Testis (tissue), 3 donors: ENCODE results near the gene CTU2. TPM values are rescaled to one million over a fixed set of nuclear protein-coding genes. Genes with fewer than 3 reads are reported as not detected.

Source experiments
- DNase-seq: peaks from one replicate; pipeline ENCODE4 v3.0.0-alpha.2; 2019
- H3K27ac ChIP-seq, 2 donors: fragments of 200-600 bp; sonication (generic); one replicate each; pipeline ENCODE4 v1.5.1; 2019
- H3K27me3 ChIP-seq: fragments of 200-600 bp; sonication (generic); one replicate; pipeline ENCODE4 v1.5.1; 2019
- H3K36me3 ChIP-seq: fragments of 200-600 bp; sonication (generic); one replicate; pipeline ENCODE4 v1.5.1; 2017; ENCODE audit warnings: low read depth; ENCODE audit errors: missing control alignments
- H3K4me1 ChIP-seq: fragments of 200-600 bp; sonication (generic); one replicate; pipeline ENCODE4 v1.5.1; 2019
- H3K4me3 ChIP-seq, 2 donors: fragments of 200-600 bp; sonication (generic); one replicate each; pipeline ENCODE4 v1.5.1; 2017 to 2019
- H3K9me3 ChIP-seq: fragments of 200-600 bp; sonication (generic); one replicate; pipeline ENCODE4 v1.5.1; 2017
- CTCF ChIP-seq, 3 experiments: fragments of 450-650 bp in 2 of 3; fragments of 200-600 bp in 1 of 3; sonication (generic) in 1 of 3; IDR thresholded peaks; one replicate each; pipeline ENCODE4 v1.5.1; 2016 to 2019; ENCODE audit warnings: antibody characterized with exemption in 3 of 3, mild to moderate bottlenecking in 2 of 3, moderate library complexity in 1 of 3
- POLR2A ChIP-seq: fragments of 450-650 bp; IDR thresholded peaks from one replicate; pipeline ENCODE4 v1.6.1; 2017; ENCODE audit warnings: antibody characterized with exemption, mild to moderate bottlenecking, moderate library complexity
- WGBS, 2 donors: methylation state at CpG; one replicate each; pipeline ENCODE4 v1.1.5; 2018; 5-methylcytosine and 5-hydroxymethylcytosine counted together
- intact Hi-C: fragments of 100-400 bp; cut with DNase I; formaldehyde crosslinking; loops from one replicate; pipeline ENCODE4 v1.15.1; 2023; ENCODE audit warnings: low total_unique reads
- polyA plus RNA-seq: library from polyadenylated mRNA; stranded (reverse); fragments of 350-450 nt; fragmentation: Illumina TruSeq; extraction: RNeasy Lipid Tissue Mini Kit (QIAGEN cat#74804); gene quantifications from one replicate; pipeline ENCODE4 v1.2.3, GENCODE V29; 2014; ENCODE audit warnings: low read depth, low replicate concordance; ENCODE audit not compliant: insufficient read depth
- total RNA-seq, 2 donors: library from RNA; depleted of rRNA; stranded (reverse); fragments of >200 nt; gene quantifications; one replicate each; pipeline ENCODE4 v1.2.3, GENCODE V29; 2016

CTU2 gene
- total and polyA plus RNA-seq, 3 donors from 2014 or later, result 19.8 to 25.4 (median 24.8) TPM

- Histone ChIP-seq H3K9me3 (no peaks in the 10 kb centered on the region), H3K4me3 (no peak overlapping the region), H3K36me3 (no peaks in the 10 kb centered on the region), H3K27me3 (no peaks in the 10 kb centered on the region), H3K27ac (no peak overlapping the region), H3K4me1 (peaks cover 3% of the 10 kb centered on the region)
- no peak for DNase-seq
- intact Hi-C loops, result no loop called here
- 85 to 89% methylated on average over 18 to 47 of the region's 47 CpGs for WGBS, 2 donors
- TF ChIP-seq POLR2A (no peak), CTCF (IDR thresholded peaks at IDR 0.05) (no peak)
Measured at GRCh38 chr16:88697116-88697830, 9.0 kb upstream of the CTU2 start.

- WGBS, 2 donors, result 88 to 89% methylated on average over 35 to 37 of the region's 37 CpGs
- no peak for TF ChIP-seq CTCF (IDR thresholded peaks at IDR 0.05)
- no peak for TF ChIP-seq POLR2A
- intact Hi-C loops, result no loop called here
- H3K4me3 ChIP-seq, result no peak overlapping the region
- DNase-seq, result no peak
- peaks cover 3% of the 10 kb centered on the region for H3K4me1 ChIP-seq
- H3K9me3 ChIP-seq, result no peaks in the 10 kb centered on the region
- H3K36me3 ChIP-seq, result no peaks in the 10 kb centered on the region
- H3K27ac ChIP-seq, result no peak overlapping the region
- no peaks in the 10 kb centered on the region for H3K27me3 ChIP-seq
Measured at GRCh38 chr16:88697831-88698615, 8.3 kb upstream of the CTU2 start.

GRCh38 chr16:88698646-88699045 lies 7.7 kb upstream of the CTU2 start:
- WGBS, 2 donors, result 89 to 97% methylated on average over 7 to 22 of the region's 25 CpGs
- intact Hi-C loops, result no loop called here
- Histone ChIP-seq H3K27ac (no peak overlapping the region), H3K27me3 (no peaks in the 10 kb centered on the region), H3K4me1 (peaks cover 4% of the 10 kb centered on the region), H3K4me3 (no peak overlapping the region), H3K9me3 (no peaks in the 10 kb centered on the region), H3K36me3 (no peaks in the 10 kb centered on the region)
- TF ChIP-seq POLR2A (no peak), CTCF (IDR thresholded peaks at IDR 0.05) (no peak)
- DNase-seq, result no peak

GRCh38 chr16:88699180-88699579 lies 7.1 kb upstream of the CTU2 start:
- peaks cover 9% of the 10 kb centered on the region for H3K4me1 ChIP-seq
- H3K27ac ChIP-seq, result no peak overlapping the region
- no peaks in the 10 kb centered on the region for H3K9me3 ChIP-seq
- no peak for DNase-seq
- H3K36me3 ChIP-seq, result no peaks in the 10 kb centered on the region
- no peak overlapping the region for H3K4me3 ChIP-seq
- WGBS, 2 donors, result 93 to 100% methylated on average over 3 to 16 of the region's 16 CpGs
- intact Hi-C loops, result no loop called here
- TF ChIP-seq POLR2A (no peak), CTCF (IDR thresholded peaks at IDR 0.05) (no peak)
- H3K27me3 ChIP-seq, result no peaks in the 10 kb centered on the region
